Activated T-cell treated with anti-CD3 and anti-CD28 coated beads for 1 hour (primary cell): ENCODE data around the gene BICDL1.

ENCODE experiments used
- DNase-seq: peaks from one replicate; pipeline ENCODE4 v3.0.0-alpha.2; 2020; ENCODE audit warnings: low read depth

The BICDL1 gene

DNA sequence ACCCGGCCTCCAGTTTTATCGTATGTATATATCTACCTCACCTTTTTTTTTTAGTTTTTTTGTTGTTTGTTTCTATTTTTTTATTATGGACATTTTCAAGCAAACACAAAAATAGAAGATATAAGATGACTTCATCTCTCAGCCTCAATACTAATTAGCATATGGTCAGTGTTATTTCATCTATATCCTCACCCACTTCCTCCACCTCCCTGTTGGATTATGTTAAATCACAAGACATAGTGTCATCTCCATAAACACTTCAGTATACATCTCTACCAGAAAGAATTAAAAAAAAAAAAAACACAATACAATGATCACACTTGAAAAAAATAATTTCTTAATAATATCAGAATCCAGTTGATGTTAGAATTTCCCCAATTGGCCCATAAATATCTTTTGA is 92.6 kb downstream of the BICDL1 start:
- DNase-seq: no peak

DNA sequence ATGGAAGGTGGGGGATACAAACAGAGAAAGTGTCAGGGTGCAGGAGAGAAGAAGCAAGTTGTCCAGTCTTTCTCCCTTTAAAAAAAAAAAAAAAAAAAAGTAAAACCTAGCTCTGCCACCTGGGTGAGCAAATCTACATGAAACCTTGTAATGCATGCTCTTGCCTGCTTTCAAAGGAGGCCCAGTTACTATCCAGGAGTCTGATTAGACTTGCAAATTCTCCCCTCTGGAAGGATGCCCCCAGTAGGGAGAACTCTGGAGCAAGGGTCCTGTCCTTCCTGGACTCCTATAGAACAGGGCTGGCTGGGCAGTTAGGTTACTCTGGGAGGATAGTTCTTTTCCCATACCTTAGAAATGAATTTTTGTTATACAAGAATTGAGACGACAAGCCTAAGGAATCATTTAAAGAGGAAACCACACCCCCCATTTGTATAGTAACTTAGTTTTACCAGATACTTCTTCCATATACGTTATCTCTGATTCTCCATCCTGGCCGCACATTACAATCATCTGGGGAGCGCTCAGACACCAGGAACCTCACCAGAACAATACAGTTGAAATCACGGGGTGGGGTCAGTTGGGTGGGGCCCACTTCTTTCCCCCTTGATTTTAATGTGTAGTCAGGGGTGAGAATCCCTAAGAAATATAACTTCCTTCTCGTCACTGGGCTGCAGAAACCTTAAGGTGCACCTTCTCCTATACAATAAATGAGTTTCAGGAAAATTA is 97.0 kb downstream of the BICDL1 start:
- no peak for DNase-seq

DNA sequence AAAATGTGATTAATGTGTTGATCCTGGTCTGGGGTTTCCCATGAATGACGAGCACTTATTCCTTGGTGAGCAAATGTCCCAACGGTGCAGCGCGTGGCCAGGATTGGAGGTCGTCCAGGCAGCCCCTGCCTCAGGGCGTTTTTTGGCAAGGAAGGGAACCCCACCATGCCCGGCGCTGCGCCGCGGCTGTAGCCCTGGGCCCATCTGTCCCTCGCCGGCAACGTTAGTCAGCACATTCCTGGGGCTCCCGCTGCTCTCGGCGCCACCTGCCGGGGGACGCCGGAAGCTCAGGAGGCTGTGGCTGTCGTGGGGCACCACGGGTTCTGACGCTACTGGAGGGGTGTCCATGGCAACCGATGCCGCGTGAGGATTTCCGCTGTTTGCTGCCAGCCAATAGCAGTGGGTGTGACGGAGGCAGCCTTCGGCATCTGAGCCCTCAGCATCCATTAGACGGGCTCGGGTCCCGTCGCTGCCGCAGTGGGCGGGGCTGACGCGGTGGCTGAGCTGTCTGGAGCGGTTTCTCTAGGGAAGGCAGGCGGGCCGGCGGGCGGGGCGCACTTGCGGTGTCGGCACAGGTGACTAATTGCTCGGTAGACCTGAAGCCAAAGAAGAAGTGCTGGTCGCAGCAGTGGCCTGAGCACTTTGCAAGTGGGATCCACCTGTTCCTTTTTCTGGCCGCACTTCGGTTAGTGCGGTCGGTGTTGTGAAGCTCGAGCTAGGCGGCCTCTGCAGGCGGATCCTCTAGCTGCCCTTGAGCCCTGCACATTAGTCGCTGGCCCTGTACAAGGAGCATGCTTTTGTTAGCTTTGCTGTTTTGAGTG is 98.0 kb downstream of the BICDL1 start:
- DNase-seq: peak; percentile 96

- DNase-seq: no peak
These were observed 100.1 kb downstream of the BICDL1 start for GRCh38 chr12:120089105-120089504.

DNA sequence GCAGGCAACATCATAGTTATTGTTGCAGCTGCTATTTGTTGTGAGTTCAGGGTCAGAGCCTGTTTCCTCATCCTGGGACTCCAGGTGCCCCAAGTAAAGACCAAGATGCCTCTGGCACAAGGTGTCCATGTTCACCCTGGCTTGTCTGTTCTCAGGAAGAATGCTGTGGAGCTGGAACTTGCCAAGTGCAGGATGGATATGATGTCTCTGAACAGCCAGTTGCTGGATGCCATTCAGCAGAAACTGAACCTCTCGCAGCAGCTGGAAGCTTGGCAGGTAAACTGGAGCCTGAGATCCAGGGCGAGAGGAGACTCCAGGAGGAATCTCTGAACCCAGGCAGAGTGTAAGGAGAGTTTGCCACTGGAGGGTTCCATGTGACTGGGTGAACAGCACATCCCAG is 100.8 kb downstream of the BICDL1 start:
- no peak for DNase-seq

GRCh38 chr12:120090206-120090605 is 101.2 kb downstream of the BICDL1 start:
- no peak for DNase-seq

DNA sequence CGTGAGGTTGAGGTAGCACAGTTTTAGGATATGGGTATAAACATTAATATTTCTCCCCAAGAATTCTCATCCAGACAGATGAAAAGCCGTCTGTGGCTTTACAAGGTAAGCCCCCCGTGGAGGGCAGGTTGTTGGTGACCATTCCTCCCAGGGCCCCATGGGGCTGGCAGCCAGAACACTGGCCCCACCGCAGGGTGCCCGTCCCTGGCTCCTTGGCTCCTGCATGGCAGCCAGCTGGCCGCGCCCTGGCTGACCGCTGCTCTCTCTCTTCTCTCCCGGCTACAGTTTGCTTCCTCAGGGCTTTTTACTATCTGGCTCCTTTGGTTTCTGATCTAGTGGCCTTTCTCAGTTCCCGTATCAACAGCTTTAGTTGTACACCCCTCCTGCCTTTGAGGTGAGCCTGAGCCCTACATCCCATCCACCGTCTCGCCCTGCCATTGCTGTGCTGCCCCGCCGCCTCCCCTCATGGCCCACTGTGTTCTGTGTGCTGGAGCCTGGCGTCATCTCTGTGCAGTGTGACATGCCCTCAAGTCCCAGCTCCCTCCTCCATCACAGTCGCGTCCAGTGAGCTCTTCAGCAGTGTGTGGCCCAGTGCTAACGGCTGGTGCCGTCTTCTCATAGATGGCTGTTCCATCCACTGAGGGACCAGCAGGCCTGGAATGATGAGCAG is 101.7 kb downstream of the BICDL1 start:
- no peak for DNase-seq

GRCh38 chr12:120091371-120092090 is 102.5 kb downstream of the BICDL1 start:
- no peak for DNase-seq

GRCh38 chr12:120092551-120093335 is 103.7 kb downstream of the BICDL1 start:
- DNase-seq: no peak

GRCh38 chr12:120093336-120093591 is 104.2 kb downstream of the BICDL1 start:
- no peak for DNase-seq

DNA sequence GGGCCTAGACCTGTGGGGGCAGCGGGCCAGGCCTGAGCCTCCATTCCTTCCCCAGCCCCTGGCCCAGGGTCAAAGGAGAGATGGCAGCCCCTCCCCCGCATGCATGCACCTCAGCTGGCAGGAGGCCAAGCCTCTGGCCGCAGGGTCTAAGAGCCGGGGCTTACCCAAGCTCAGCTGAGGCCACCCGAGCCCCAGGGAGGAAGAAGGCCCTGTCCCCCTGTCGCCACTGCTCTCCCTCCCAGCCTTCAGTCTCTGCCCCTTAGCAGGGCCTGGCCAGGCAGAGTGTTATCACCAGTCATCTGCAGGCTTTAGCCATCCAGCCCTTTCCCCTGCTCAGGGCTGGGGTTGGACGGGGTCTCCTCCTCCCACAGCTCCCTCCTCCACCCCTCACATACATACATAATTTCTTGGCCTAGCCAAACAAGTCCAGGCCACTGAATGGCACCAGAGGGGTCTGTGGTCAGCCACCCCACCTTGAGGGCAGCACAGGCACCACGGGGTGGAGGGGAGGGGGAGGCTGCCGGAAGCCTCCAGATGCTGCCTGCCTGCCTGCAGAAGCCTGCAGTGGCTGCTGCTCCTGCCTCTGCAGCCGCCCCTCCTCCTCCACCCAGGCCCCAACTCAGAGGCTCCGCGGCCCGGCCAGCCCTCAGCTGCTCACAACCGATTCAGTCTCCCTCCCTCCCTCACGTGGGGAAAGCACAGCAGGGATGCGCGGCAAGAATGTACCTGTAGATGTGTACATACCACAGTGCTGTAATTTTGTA is 104.7 kb downstream of the BICDL1 start:
- DNase-seq: no peak

DNA sequence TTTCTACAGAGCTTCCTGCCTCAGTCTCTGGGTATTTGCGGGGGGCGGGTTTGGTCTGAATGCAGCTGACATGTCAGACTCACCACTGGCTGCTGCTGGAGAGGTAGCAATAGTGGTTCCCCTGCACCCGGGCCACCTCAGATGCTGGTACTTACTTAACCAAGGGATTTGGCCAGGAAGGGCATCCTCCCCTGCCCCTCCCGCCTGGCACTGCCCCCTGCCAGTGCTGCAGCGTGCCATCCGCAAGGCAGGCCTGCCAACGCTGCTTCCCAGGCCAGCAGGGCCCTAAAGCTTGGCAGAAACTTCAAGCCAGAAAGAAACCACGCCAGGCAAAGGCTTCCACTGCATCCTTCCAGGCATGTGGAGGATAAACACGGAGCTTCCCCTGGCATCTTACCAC is 105.4 kb downstream of the BICDL1 start:
- DNase-seq: no peak

DNA sequence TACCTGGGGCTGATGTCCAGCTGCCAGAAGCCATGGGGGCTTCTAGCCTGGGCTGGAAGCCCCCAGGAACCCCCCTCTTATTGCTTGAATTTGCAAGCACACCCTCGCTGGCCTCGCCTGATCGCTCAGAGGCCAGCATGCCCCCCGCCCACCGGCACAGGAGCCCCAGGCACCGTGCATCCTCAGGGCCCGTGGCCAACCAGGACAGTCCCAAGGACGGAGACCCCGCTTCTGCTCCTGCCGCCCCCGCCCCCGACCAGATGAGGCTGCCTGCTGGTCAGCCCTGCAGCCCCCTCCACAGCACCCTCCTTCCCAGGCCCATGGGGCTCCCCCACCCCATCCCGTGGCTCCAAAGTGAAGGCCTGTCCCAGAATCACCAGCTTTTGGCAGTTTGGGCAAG is 106.3 kb downstream of the BICDL1 start:
- DNase-seq: no peak

DNA sequence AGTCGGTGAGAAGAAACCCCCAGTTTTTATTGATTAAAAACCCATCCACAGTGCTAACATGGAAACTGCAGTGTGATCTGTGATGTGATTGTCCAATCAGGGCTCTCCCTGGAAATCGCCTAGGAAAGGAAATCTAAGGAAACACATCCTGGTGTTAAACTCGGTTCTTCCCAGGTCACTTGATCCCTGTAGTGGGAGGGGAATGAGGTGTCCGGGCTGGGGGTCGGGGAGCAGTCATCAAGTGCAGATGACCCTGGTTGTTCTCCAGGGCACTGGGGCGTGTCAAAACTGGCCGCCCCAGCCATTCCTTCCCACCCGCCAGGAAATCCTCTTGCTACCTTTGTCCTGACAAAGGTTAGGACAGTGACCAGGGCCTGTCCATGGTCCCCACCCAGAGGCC is 106.7 kb downstream of the BICDL1 start:
- DNase-seq: no peak

DNA sequence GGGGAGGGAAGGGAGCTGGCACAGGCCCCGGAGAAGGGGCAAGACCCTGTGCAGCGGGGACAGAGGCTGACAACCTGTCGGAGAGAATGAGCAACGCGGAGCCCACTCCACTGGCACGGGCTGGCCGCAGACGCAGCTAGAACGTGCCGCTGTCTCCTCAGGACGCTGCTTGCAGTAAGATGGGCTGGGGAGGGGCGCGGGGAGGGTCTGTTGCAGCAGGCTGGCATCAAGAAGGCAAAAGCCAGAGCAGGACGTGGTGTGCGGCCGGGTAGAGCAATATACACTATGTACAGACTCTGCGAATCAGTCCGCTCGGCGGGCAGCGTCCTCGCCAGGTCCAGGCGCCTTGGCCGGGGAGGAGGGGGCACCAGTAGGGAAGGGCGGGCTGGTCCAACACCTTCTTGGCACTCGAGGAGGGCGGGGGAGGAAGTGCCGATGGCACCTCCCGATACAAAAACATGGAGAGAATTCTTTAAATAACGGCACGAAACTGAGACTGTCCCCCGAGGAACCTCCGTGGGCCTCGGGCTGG is 107.7 kb downstream of the BICDL1 start:
- DNase-seq: no peak

- DNase-seq: no peak
These were observed 109.9 kb downstream of the BICDL1 start for GRCh38 chr12:120098756-120099470.

- DNase-seq: no peak
These were observed 110.7 kb downstream of the BICDL1 start for GRCh38 chr12:120099738-120100137.

DNA sequence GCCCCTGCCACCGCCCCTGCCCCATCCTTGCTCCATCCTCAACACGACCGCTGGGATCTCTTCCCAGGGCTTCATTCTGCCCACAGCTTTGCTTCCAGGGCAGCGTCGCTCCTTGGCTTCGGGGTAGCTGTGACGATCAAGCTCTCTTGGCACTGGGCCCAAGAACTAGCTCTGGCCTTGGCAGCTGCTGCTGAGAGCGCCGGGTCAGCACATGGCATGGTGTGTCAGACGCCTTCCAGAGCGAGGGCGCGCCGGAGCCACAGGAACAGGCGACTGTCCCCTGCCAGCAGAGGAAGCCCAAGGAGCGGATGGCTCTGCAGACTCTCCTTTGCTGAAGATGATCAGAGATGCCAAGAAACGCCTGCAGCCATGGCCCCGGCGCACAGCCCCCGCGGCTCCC is 111.6 kb downstream of the BICDL1 start:
- no peak for DNase-seq

- DNase-seq: no peak
These were observed 112.1 kb downstream of the BICDL1 start for GRCh38 chr12:120101182-120101581.

GRCh38 chr12:120101617-120102016 is 112.6 kb downstream of the BICDL1 start:
- DNase-seq: no peak
